Activated CD4-positive, alpha-beta T cell treated with anti-CD3 and anti-CD28 coated beads for 48 hours (primary cell): Measurements from ENCODE around the gene RGL1.
A peak's percentile ranks its signal among the peaks of the same experiment; 100 is the strongest.

Source experiments
- DNase-seq: peaks from one replicate; pipeline ENCODE4 v3.0.0-alpha.2; 2020

RGL1 gene

GRCh38 chr1:183893561-183894289, 88.8 kb downstream of the RGL1 start:
- no peak for DNase-seq

GRCh38 chr1:183894290-183894565, 89.3 kb downstream of the RGL1 start:
- DNase-seq: no peak

- DNase-seq: no peak
Observed at GRCh38 chr1:183896466-183897048, 91.6 kb downstream of the RGL1 start.

GRCh38 chr1:183898001-183898396, 93.1 kb downstream of the RGL1 start:
- no peak for DNase-seq

- DNase-seq: no peak
Observed at GRCh38 chr1:183898610-183899009, 93.7 kb downstream of the RGL1 start.

- no peak for DNase-seq
Observed at GRCh38 chr1:183901748-183902330, 96.9 kb downstream of the RGL1 start.

- DNase-seq: no peak
Observed at GRCh38 chr1:183903101-183903500, 98.2 kb downstream of the RGL1 start.

- DNase-seq: no peak
Observed at GRCh38 chr1:183905508-183906113, 100.7 kb downstream of the RGL1 start.

- no peak for DNase-seq
Observed at GRCh38 chr1:183907070-183907469, 102.2 kb downstream of the RGL1 start.

GRCh38 chr1:183908079-183908478, 103.2 kb downstream of the RGL1 start:
- DNase-seq: no peak

- no peak for DNase-seq
Observed at GRCh38 chr1:183909672-183910071, 104.8 kb downstream of the RGL1 start.

- DNase-seq: no peak
Observed at GRCh38 chr1:183910845-183911244, 105.9 kb downstream of the RGL1 start.

GRCh38 chr1:183911285-183911684, 106.4 kb downstream of the RGL1 start:
- peak; percentile 21 for DNase-seq

GRCh38 chr1:183912265-183912886, 107.5 kb downstream of the RGL1 start:
- no peak for DNase-seq

GRCh38 chr1:183913567-183913993, 108.7 kb downstream of the RGL1 start:
- no peak for DNase-seq

- no peak for DNase-seq
Observed at GRCh38 chr1:183914276-183914675, 109.4 kb downstream of the RGL1 start.

- DNase-seq: no peak
Observed at GRCh38 chr1:183914891-183915290, 110.0 kb downstream of the RGL1 start.

GRCh38 chr1:183915625-183916510, 110.9 kb downstream of the RGL1 start:
- DNase-seq: peak; percentile 78

- DNase-seq: no peak
Observed at GRCh38 chr1:183916574-183916973, 111.7 kb downstream of the RGL1 start.

- no peak for DNase-seq
Observed at GRCh38 chr1:183918589-183918988, 113.7 kb downstream of the RGL1 start.

- no peak for DNase-seq
Observed at GRCh38 chr1:183920651-183921050, 115.7 kb downstream of the RGL1 start.

GRCh38 chr1:183922197-183922596, 117.3 kb downstream of the RGL1 start:
- no peak for DNase-seq

- DNase-seq: no peak
Observed at GRCh38 chr1:183925947-183926346, 121.0 kb downstream of the RGL1 start.
